B cell (primary cell): ENCODE data around the gene ISG15. TPM values are rescaled to one million over a fixed set of nuclear protein-coding genes. Genes with fewer than 3 reads are reported as not detected.

Experiments
- ATAC-seq: fragments of 200-7000 bp; cut with Tn5 transposase; one replicate; pipeline ENCODE4 v1.10.0; 2021; ENCODE audit warnings: low read depth, mild to moderate bottlenecking, moderate number of reproducible peaks, moderate library complexity
- CTCF ChIA-PET: fragments of 350-600 bp; sonication (Branson Sonifier 250); formaldehyde crosslinking; loops from one replicate; lab custom pipeline; 2021; ENCODE audit warnings: antibody characterized with exemption, inconsistent platforms; lab: Charles Lee
- POLR2A ChIA-PET: fragments of 350-600 bp; sonication (Branson Sonifier 250); formaldehyde crosslinking; loops from one replicate; lab custom pipeline; 2021; ENCODE audit warnings: antibody characterized with exemption; lab: Charles Lee
- DNase-seq: peaks from one replicate; pipeline ENCODE4 v3.0.0; 2013
- H2AFZ ChIP-seq: 2 replicates; pipeline ENCODE4 v1.6.1; 2012; ENCODE audit warnings: mild to moderate bottlenecking, low read depth, low read length; ENCODE audit not compliant: insufficient read depth, poor library complexity, severe bottlenecking
- H3K27ac ChIP-seq, 2 donors: 1 replicate in 1 of 2; 2 replicates in 1 of 2; pipeline ENCODE4 v1.5.1; 2012 to 2013; ENCODE audit warnings: low read length in 2 of 2, mild to moderate bottlenecking in 2 of 2, moderate library complexity in 1 of 2
- H3K27me3 ChIP-seq, 4 experiments: fragments of 200-600 bp in 1 of 4; sonication (generic) in 1 of 4; replicated peaks in 1 of 4; 1 replicate in 2 of 4; 2 replicates in 2 of 4; pipeline versions ENCODE4 v1.6.1 to v1.7.0; 2013 to 2016; ENCODE audit warnings: low read length in 3 of 4, mild to moderate bottlenecking in 2 of 4, mixed read lengths in 1 of 4, moderate library complexity in 1 of 4; ENCODE audit not compliant: insufficient read depth in 4 of 4, control insufficient read depth in 3 of 4; ENCODE audit errors: control extremely low read depth in 1 of 4
- H3K36me3 ChIP-seq, 2 experiments: replicated peaks in 1 of 2; 1 replicate in 1 of 2; 2 replicates in 1 of 2; pipeline versions ENCODE4 v1.6.1 to v1.7.1; 2013; ENCODE audit warnings: low read length in 1 of 2; ENCODE audit not compliant: insufficient read depth in 2 of 2, control insufficient read depth in 1 of 2; ENCODE audit errors: control extremely low read depth in 1 of 2, extremely low read depth in 1 of 2
- H3K4me1 ChIP-seq, 2 donors: fragments of 200-600 bp in 1 of 2; sonication (generic) in 1 of 2; 1 replicate in 1 of 2; 2 replicates in 1 of 2; pipeline versions ENCODE4 v1.5.1 to v1.6.1; 2013 to 2017; ENCODE audit warnings: low read length in 2 of 2; ENCODE audit not compliant: control insufficient read depth in 2 of 2, insufficient read depth in 2 of 2
- H3K4me2 ChIP-seq: replicated peaks from 2 replicates; pipeline ENCODE3; 2012; ENCODE audit warnings: mild to moderate bottlenecking, low read depth, low read length; ENCODE audit not compliant: poor library complexity, severe bottlenecking
- H3K4me3 ChIP-seq, 5 experiments: fragments of 200-600 bp in 1 of 5; sonication (generic) in 1 of 5; 1 replicate in 3 of 5; 2 replicates in 2 of 5; pipeline versions ENCODE4 v1.5.1 to v1.7.0; 2011 to 2016; ENCODE audit warnings: low read length in 4 of 5, mild to moderate bottlenecking in 4 of 5, low read depth in 2 of 5, control low read depth in 1 of 5, moderate library complexity in 1 of 5; ENCODE audit not compliant: insufficient read depth in 1 of 5; ENCODE audit errors: control extremely low read depth in 1 of 5, extremely low read depth in 1 of 5
- H3K79me2 ChIP-seq: fragments of 200-600 bp; sonication (generic); one replicate; pipeline ENCODE4 v1.6.0; 2016; ENCODE audit warnings: low read length; ENCODE audit not compliant: control insufficient read depth, insufficient read depth
- H3K9ac ChIP-seq: fragments of 200-600 bp; sonication (generic); 2 replicates; pipeline ENCODE4 v1.6.1; 2017; ENCODE audit warnings: mild to moderate bottlenecking, low read length, moderate library complexity
- H3K9me3 ChIP-seq, 3 donors: one replicate each; pipeline versions ENCODE4 v1.6.1 to v1.7.1; 2013; ENCODE audit warnings: low read length in 2 of 3; ENCODE audit not compliant: control insufficient read depth in 2 of 3, insufficient read depth in 1 of 3; ENCODE audit errors: control extremely low read depth in 1 of 3
- H4K20me1 ChIP-seq: 2 replicates; pipeline ENCODE4 v1.6.0; 2012; ENCODE audit warnings: mild to moderate bottlenecking, low read length; ENCODE audit not compliant: insufficient read depth, control insufficient read depth, poor library complexity, severe bottlenecking
- H3K27ac Mint-ChIP-seq: one replicate; pipeline ENCODE4 v1.8.0; 2021; ENCODE audit warnings: mixed read lengths
- H3K27me3 Mint-ChIP-seq: one replicate; pipeline ENCODE4 v1.8.0; 2021; ENCODE audit warnings: mixed read lengths
- H3K4me1 Mint-ChIP-seq: one replicate; pipeline ENCODE4 v1.8.0; 2021; ENCODE audit warnings: mixed read lengths
- H3K4me3 Mint-ChIP-seq: one replicate; pipeline ENCODE4 v1.8.0; 2021; ENCODE audit warnings: mixed read lengths
- H3K9me3 Mint-ChIP-seq: one replicate; pipeline ENCODE4 v1.8.0; 2022; ENCODE audit warnings: mixed read lengths; ENCODE audit not compliant: insufficient read depth
- CTCF ChIP-seq: fragments of 200-600 bp; IDR thresholded peaks from one replicate; pipeline ENCODE4 v1.8.0; 2022; ENCODE audit warnings: antibody characterized with exemption, mild to moderate bottlenecking
- EZH2 ChIP-seq: IDR thresholded peaks from 2 replicates; pipeline ENCODE4 v1.6.1; 2012; ENCODE audit warnings: borderline replicate concordance, low read depth, mild to moderate bottlenecking, moderate library complexity, low read length; ENCODE audit not compliant: insufficient read depth, poor library complexity, severe bottlenecking
- WGBS: methylation state at CpG from one replicate; pipeline ENCODE4 v1.1.5; 2013; ENCODE audit warnings: missing lambda C conversion rate; ENCODE audit not compliant: insufficient coverage; 5-methylcytosine and 5-hydroxymethylcytosine counted together
- intact Hi-C: fragments of 100-400 bp; cut with micrococcal nuclease; formaldehyde crosslinking; loops from one replicate; pipeline ENCODE4 v1.10.0; 2022
- polyA plus RNA-seq: library from polyadenylated mRNA; depleted of rRNA; stranded (reverse); fragments of >200 nt; gene quantifications from 2 replicates; pipeline ENCODE4 v1.2.3, GENCODE V29; 2012
- total RNA-seq, 2 donors: library from RNA; stranded (reverse); fragments of 120-200 nt in 1 of 2; gene quantifications; 1 replicate in 1 of 2; 2 replicates in 1 of 2; pipeline versions ENCODE4 v1.2.3 to v1.2.4, GENCODE V29; 2013 to 2022

Gene ISG15
- total and polyA plus RNA-seq, 2 donors (not counting 1 experiment from before 2014, with no cell fraction given) = 28.3 to 91.4 TPM

DNA sequence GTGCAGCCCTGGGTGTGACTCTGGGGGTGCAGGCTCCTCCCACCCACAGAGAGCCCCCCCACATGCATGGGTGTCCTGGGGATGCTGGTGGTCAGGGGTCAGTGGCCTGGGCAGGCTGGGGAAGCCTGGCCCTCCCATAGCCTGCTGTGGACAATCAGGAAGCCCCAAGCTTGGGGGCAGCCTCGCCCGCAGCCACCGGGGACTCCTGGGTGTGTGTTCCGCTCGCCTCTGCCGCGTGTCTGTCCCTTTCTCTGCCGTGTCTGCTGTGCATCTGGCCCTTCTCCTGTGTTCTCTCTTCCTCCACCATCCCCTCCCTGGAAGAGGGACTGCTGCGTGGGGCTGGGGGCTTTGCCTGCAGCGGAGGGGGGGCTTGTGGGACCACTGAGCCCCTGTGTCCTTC is 29.5 kb downstream of the ISG15 start:
- Mint-ChIP-seq H3K4me1 (peaks cover 25% of the 10 kb centered on the region), H3K27ac (peak overlapping the region; percentile 46), H3K27me3 (peaks cover 11% of the 10 kb centered on the region), H3K9me3 (no peaks in the 10 kb centered on the region), H3K4me3 (peak overlapping the region; percentile 34)
- ChIA-PET CTCF (no interaction called here), POLR2A (interaction anchor here (1.8 kb wide), 1 partner anchor 16 kb away, joined by 3 read pairs; no protein-coding TSS in a partner anchor)
- Histone ChIP-seq H3K4me2 (no peak overlapping the region), H3K27ac (no peak overlapping the region), H3K4me1 (peaks cover 25 to 27% of the 10 kb centered on the region in 2 donors), H3K36me3 (no peaks in the 10 kb centered on the region), H4K20me1 (peaks cover 11% of the 10 kb centered on the region), H3K9ac (no peak overlapping the region), H3K79me2 (no peaks in the 10 kb centered on the region), H3K9me3 (peaks cover 0 to 10% (median 0%) of the 10 kb centered on the region in 3 donors), H3K27me3 (peaks cover 0 to 29% (median 9%) of the 10 kb centered on the region in 4 experiments), H3K4me3 (no peak overlapping the region), H2AFZ (no peak overlapping the region)
- intact Hi-C loops = no loop called here
- TF ChIP-seq EZH2 (no peak), CTCF (no peak)
- 88% methylated on average over 10 of the region's 10 CpGs for WGBS
- ATAC-seq (no peak), DNase-seq (peak; percentile 35)

GRCh38 chr1:1043411-1043810 is 30.1 kb downstream of the ISG15 start:
- Histone ChIP-seq H3K9ac (no peak overlapping the region), H3K36me3 (no peaks in the 10 kb centered on the region), H3K27me3 (peaks cover 0 to 23% (median 8%) of the 10 kb centered on the region in 4 experiments), H3K4me3 (no peak overlapping the region), H2AFZ (no peak overlapping the region), H3K27ac (no peak overlapping the region), H3K79me2 (no peaks in the 10 kb centered on the region), H3K9me3 (peaks cover 0 to 9% (median 0%) of the 10 kb centered on the region in 3 donors), H4K20me1 (peaks cover 11% of the 10 kb centered on the region), H3K4me2 (no peak overlapping the region), H3K4me1 (peaks cover 22% of the 10 kb centered on the region in 2 donors)
- ATAC-seq (no peak), DNase-seq (no peak)
- CTCF ChIA-PET = interaction anchor here (2.5 kb wide), 1 partner anchor 10 kb away, joined by 9 read pairs; no protein-coding TSS in a partner anchor
- Mint-ChIP-seq H3K9me3 (no peaks in the 10 kb centered on the region), H3K4me3 (no peak overlapping the region), H3K4me1 (peaks cover 21% of the 10 kb centered on the region), H3K27ac (no peak overlapping the region), H3K27me3 (peaks cover 9% of the 10 kb centered on the region)
- POLR2A ChIA-PET = interaction anchor here (1.8 kb wide), 1 partner anchor 16 kb away, joined by 3 read pairs; no protein-coding TSS in a partner anchor
- TF ChIP-seq EZH2 (no peak), CTCF (no peak)
- WGBS = 97% methylated on average over 25 of the region's 27 CpGs
- intact Hi-C loops = no loop called here
